CD14-positive monocyte (primary cell): ENCODE measurements around the gene SLC28A1. TPM values are rescaled to one million over a fixed set of nuclear protein-coding genes. Genes with fewer than 3 reads are reported as not detected.

Experiments
- DNase-seq, 3 donors: peaks; one replicate each; pipeline ENCODE4 v3.0.0-alpha.2; 2011 to 2022
- H2AFZ ChIP-seq: 2 replicates; pipeline ENCODE4 v1.6.0; 2012; ENCODE audit warnings: mild to moderate bottlenecking, low read depth, low read length, inconsistent platforms; ENCODE audit not compliant: insufficient read depth, poor library complexity, severe bottlenecking
- H3K27ac ChIP-seq, 2 donors: 1 replicate in 1 of 2; 2 replicates in 1 of 2; pipeline ENCODE4 v1.5.1; 2012 to 2013; ENCODE audit warnings: low read length in 2 of 2, control low read depth in 1 of 2, inconsistent platforms in 1 of 2, low read depth in 1 of 2, mild to moderate bottlenecking in 1 of 2
- H3K27me3 ChIP-seq, 2 donors: one replicate each; pipeline versions ENCODE4 v1.6.0 to v1.6.1; 2011 to 2013; ENCODE audit warnings: low read length in 2 of 2; ENCODE audit not compliant: control insufficient read depth in 2 of 2, insufficient read depth in 2 of 2
- H3K36me3 ChIP-seq, 2 donors: replicated peaks in 1 of 2; 1 replicate in 1 of 2; 2 replicates in 1 of 2; pipeline versions ENCODE4 v1.5.1 to v1.6.1; 2012 to 2013; ENCODE audit warnings: low read length in 2 of 2, control low read depth in 1 of 2, inconsistent platforms in 1 of 2, mild to moderate bottlenecking in 1 of 2; ENCODE audit not compliant: insufficient read depth in 2 of 2, control insufficient read depth in 1 of 2
- H3K4me1 ChIP-seq, 2 donors: 1 replicate in 1 of 2; 2 replicates in 1 of 2; pipeline versions ENCODE4 v1.5.1 to v1.6.1; 2012 to 2013; ENCODE audit warnings: low read length in 2 of 2, control low read depth in 1 of 2, inconsistent platforms in 1 of 2, mild to moderate bottlenecking in 1 of 2, moderate library complexity in 1 of 2; ENCODE audit not compliant: insufficient read depth in 2 of 2, control insufficient read depth in 1 of 2
- H3K4me2 ChIP-seq: replicated peaks from 2 replicates; pipeline ENCODE3; 2012; ENCODE audit warnings: low read length, moderate library complexity, mild to moderate bottlenecking; ENCODE audit not compliant: poor library complexity, severe bottlenecking; ENCODE audit errors: extremely low read depth
- H3K4me3 ChIP-seq, 3 experiments: fragments of 200-600 bp in 1 of 3; sonication (generic) in 1 of 3; replicated peaks in 1 of 3; 1 replicate in 2 of 3; 2 replicates in 1 of 3; pipeline ENCODE4 v1.5.1; 2011 to 2013; ENCODE audit warnings: low read length in 3 of 3, mild to moderate bottlenecking in 3 of 3, control low read depth in 2 of 3, low read depth in 2 of 3, inconsistent platforms in 1 of 3, moderate library complexity in 1 of 3
- H3K79me2 ChIP-seq: 2 replicates; pipeline ENCODE4 v1.6.0; 2012; ENCODE audit warnings: mild to moderate bottlenecking, control low read depth, inconsistent platforms, low read length, moderate library complexity; ENCODE audit not compliant: insufficient read depth
- H3K9ac ChIP-seq: 2 replicates; pipeline ENCODE4 v1.6.0; 2017; ENCODE audit warnings: low read length, mild to moderate bottlenecking; ENCODE audit not compliant: insufficient read depth, poor library complexity, severe bottlenecking
- H3K9me3 ChIP-seq, 2 donors: replicated peaks in 1 of 2; 1 replicate in 1 of 2; 2 replicates in 1 of 2; pipeline versions ENCODE4 v1.5.1 to v1.6.1; 2012 to 2013; ENCODE audit warnings: low read length in 2 of 2, control low read depth in 1 of 2; ENCODE audit not compliant: control insufficient read depth in 1 of 2, insufficient read depth in 1 of 2
- H4K20me1 ChIP-seq: 2 replicates; pipeline ENCODE4 v1.6.0; 2012; ENCODE audit warnings: mild to moderate bottlenecking, low read length, control low read depth, moderate library complexity; ENCODE audit not compliant: insufficient read depth
- H3K27ac Mint-ChIP-seq, 7 donors: one replicate each; pipeline ENCODE4 v1.8.0; 2020; ENCODE audit warnings: mild to moderate bottlenecking in 7 of 7, mixed read lengths in 7 of 7, moderate library complexity in 6 of 7, inconsistent platforms in 2 of 7
- H3K27me3 Mint-ChIP-seq, 3 donors: one replicate each; pipeline ENCODE4 v1.8.0; 2021 to 2022; ENCODE audit warnings: low read depth in 3 of 3, mild to moderate bottlenecking in 3 of 3, mixed read lengths in 3 of 3, moderate library complexity in 3 of 3, inconsistent platforms in 1 of 3
- H3K36me3 Mint-ChIP-seq, 2 donors: one replicate each; pipeline ENCODE4 v1.8.0; 2020; ENCODE audit warnings: mixed read lengths in 2 of 2, inconsistent platforms in 1 of 2, mild to moderate bottlenecking in 1 of 2
- H3K4me1 Mint-ChIP-seq: one replicate; pipeline ENCODE4 v1.8.0; 2020; ENCODE audit warnings: mild to moderate bottlenecking, mixed read lengths
- H3K4me3 Mint-ChIP-seq, 2 donors: one replicate each; pipeline ENCODE4 v1.8.0; 2020; ENCODE audit warnings: mild to moderate bottlenecking in 2 of 2, mixed read lengths in 2 of 2, moderate library complexity in 1 of 2
- H3K9me3 Mint-ChIP-seq, 7 donors: one replicate each; pipeline ENCODE4 v1.8.0; 2020 to 2022; ENCODE audit warnings: mixed read lengths in 7 of 7, mild to moderate bottlenecking in 6 of 7, moderate library complexity in 6 of 7, inconsistent platforms in 2 of 7
- CTCF ChIP-seq: fragments of 200-600 bp; IDR thresholded peaks from one replicate; pipeline ENCODE4 v1.8.0; 2022; ENCODE audit warnings: antibody characterized with exemption, mild to moderate bottlenecking
- WGBS: methylation state at CpG from one replicate; pipeline ENCODE4 v1.1.5; 2013; ENCODE audit warnings: missing lambda C conversion rate; ENCODE audit not compliant: insufficient coverage; 5-methylcytosine and 5-hydroxymethylcytosine counted together
- intact Hi-C, 2 donors: fragments of 100-400 bp; cut with micrococcal nuclease; formaldehyde crosslinking; loops; one replicate each; pipeline versions ENCODE4 v1.15.0 to v1.15.1; 2023
- polyA plus RNA-seq, 3 donors: library from polyadenylated mRNA; depleted of rRNA in 1 of 3; unstranded in 2 of 3; stranded (reverse) in 1 of 3; fragments of 300-500 nt in 2 of 3; fragments of >200 nt in 1 of 3; fragmentation: Illumina TruSeq in 2 of 3; gene quantifications; 1 replicate in 2 of 3; 2 replicates in 1 of 3; pipeline ENCODE4 v1.2.3, GENCODE V29; 2012 to 2021

Gene SLC28A1
- polyA plus RNA-seq, 3 donors: not detected

- H3K79me2 ChIP-seq: no peaks in the 10 kb centered on the region
- no peaks in the 10 kb centered on the region for H3K4me1 ChIP-seq
- H3K4me3 ChIP-seq: no peak overlapping the region
- H3K9me3 Mint-ChIP-seq: no peaks in the 10 kb centered on the region
- no peaks in the 10 kb centered on the region for H3K9me3 ChIP-seq
- H3K4me2 ChIP-seq: no peak overlapping the region
- no peaks in the 10 kb centered on the region for H3K36me3 ChIP-seq
- H3K27ac Mint-ChIP-seq: no peak overlapping the region
- H2AFZ ChIP-seq: no peak overlapping the region
- H3K27me3 ChIP-seq: no peaks in the 10 kb centered on the region
- no peak for TF ChIP-seq CTCF
- peaks cover 0 to 3% (median 2%) of the 10 kb centered on the region in 3 donors for H3K27me3 Mint-ChIP-seq
- no peaks in the 10 kb centered on the region for H3K36me3 Mint-ChIP-seq
- H3K4me1 Mint-ChIP-seq: peaks cover 6% of the 10 kb centered on the region
- DNase-seq: no peak
- intact Hi-C loops: no loop called here
- no peak overlapping the region for H3K27ac ChIP-seq
- no peak overlapping the region for H3K9ac ChIP-seq
- 100% methylated on average over 1 of the region's 3 CpGs for WGBS
- H4K20me1 ChIP-seq: no peaks in the 10 kb centered on the region
- H3K4me3 Mint-ChIP-seq: no peak overlapping the region
Measured at GRCh38 chr15:84880007-84880406, 4.5 kb upstream of the SLC28A1 start.

GRCh38 chr15:84880822-84881519 lies 3.5 kb upstream of the SLC28A1 start:
- H4K20me1 ChIP-seq: no peaks in the 10 kb centered on the region
- Mint-ChIP-seq H3K4me3 (no peak overlapping the region), H3K27ac (no peak overlapping the region), H3K9me3 (no peaks in the 10 kb centered on the region), H3K4me1 (peaks cover 6% of the 10 kb centered on the region), H3K27me3 (peaks cover 0 to 3% (median 2%) of the 10 kb centered on the region in 3 donors), H3K36me3 (no peaks in the 10 kb centered on the region)
- no peak for DNase-seq
- H3K27me3 ChIP-seq: no peaks in the 10 kb centered on the region
- H3K27ac ChIP-seq: no peak overlapping the region
- no peak overlapping the region for H3K4me3 ChIP-seq
- TF ChIP-seq CTCF: no peak
- H3K36me3 ChIP-seq: no peaks in the 10 kb centered on the region
- H3K9me3 ChIP-seq: no peaks in the 10 kb centered on the region
- no peaks in the 10 kb centered on the region for H3K79me2 ChIP-seq
- intact Hi-C loops: no loop called here
- H3K9ac ChIP-seq: no peak overlapping the region
- no peak overlapping the region for H2AFZ ChIP-seq
- no peak overlapping the region for H3K4me2 ChIP-seq
- no peaks in the 10 kb centered on the region for H3K4me1 ChIP-seq
- 94% methylated on average over 7 of the region's 8 CpGs for WGBS
